Measurements from ENCODE around the gene TMEM184B. TPM values are rescaled to one million over a fixed set of nuclear protein-coding genes. Genes with fewer than 3 reads are reported as not detected.

Gene TMEM184B
- total RNA-seq, 4 donors from 2014 or later, result 27.9 to 67.4 (median 40.7) TPM

- intact Hi-C loops (cut with DNase I; ENCODE audit: low total_unique reads), result loop anchor here (5.0 kb wide), 1 partner anchor 37 kb away; no protein-coding TSS in a partner anchor
- 52 to 55% methylated on average over 20 to 22 of the region's 23 CpGs for WGBS, 2 donors
- no peak overlapping the region for H3K4me3 ChIP-seq (ENCODE audit: low read depth, poor library complexity, severe bottlenecking)
- DNase-seq (ENCODE audit: low spot score in 2 of 2), result no peak
- TF ChIP-seq POLR2A (IDR thresholded peaks at IDR 0.05), result no peak
- TF ChIP-seq, protein P1, sequence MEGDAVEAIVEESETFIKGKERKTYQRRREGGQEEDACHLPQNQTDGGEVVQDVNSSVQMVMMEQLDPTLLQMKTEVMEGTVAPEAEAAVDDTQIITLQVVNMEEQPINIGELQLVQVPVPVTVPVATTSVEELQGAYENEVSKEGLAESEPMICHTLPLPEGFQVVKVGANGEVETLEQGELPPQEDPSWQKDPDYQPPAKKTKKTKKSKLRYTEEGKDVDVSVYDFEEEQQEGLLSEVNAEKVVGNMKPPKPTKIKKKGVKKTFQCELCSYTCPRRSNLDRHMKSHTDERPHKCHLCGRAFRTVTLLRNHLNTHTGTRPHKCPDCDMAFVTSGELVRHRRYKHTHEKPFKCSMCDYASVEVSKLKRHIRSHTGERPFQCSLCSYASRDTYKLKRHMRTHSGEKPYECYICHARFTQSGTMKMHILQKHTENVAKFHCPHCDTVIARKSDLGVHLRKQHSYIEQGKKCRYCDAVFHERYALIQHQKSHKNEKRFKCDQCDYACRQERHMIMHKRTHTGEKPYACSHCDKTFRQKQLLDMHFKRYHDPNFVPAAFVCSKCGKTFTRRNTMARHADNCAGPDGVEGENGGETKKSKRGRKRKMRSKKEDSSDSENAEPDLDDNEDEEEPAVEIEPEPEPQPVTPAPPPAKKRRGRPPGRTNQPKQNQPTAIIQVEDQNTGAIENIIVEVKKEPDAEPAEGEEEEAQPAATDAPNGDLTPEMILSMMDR (IDR thresholded peaks at IDR 0.05), result no peak
Measured at GRCh38 chr22:38314051-38314932, 41.5 kb upstream of the TMEM184B start.

DNA sequence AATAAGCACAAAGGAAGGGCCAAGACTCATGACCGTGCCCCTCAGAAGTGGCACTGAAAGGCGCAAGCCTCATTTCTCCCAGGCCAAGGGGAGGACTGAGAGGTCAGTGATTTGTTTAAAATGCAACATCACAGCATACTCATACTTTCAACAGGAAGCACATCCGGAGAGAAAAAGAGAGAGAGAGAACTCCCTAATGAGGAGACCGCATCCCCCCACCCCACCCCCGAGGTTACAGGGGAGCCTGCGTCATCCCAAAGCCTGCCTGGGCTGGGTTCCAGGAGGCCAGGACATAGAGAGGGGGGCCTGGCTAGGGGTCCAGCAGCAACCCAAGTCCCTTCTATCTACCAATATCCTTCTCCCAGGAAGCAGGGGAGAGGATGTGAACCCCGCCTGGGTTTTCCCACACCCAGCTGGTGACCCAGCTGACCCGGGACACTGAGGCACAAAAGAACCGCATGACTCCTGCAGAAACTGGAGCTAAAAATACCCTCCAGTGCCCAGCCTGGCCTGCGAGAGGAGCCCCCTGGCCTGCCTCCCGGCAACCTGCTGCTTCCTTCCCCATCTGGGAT lies 40.7 kb upstream of the TMEM184B start:
- intact Hi-C loops (cut with DNase I; ENCODE audit: low total_unique reads), result loop anchor here (5.0 kb wide), 1 partner anchor 36 kb away; no protein-coding TSS in a partner anchor

GRCh38 chr22:38312261-38312800 lies 39.5 kb upstream of the TMEM184B start:
- intact Hi-C loops (cut with DNase I; ENCODE audit: low total_unique reads), result loop anchor here (5.0 kb wide), 1 partner anchor 35 kb away; no protein-coding TSS in a partner anchor
- 60 to 81% methylated on average over 7 of the region's 7 CpGs for WGBS, 2 donors
- DNase-seq (ENCODE audit: low spot score in 2 of 2), result no peak
- TF ChIP-seq POLR2A (IDR thresholded peaks at IDR 0.05), result no peak
- TF ChIP-seq, protein P1 (IDR thresholded peaks at IDR 0.05), result no peak
- no peak overlapping the region for H3K4me3 ChIP-seq (ENCODE audit: low read depth, poor library complexity, severe bottlenecking)

More for the DNA sequence above, 40.7 kb upstream of the TMEM184B start:
- DNase-seq (ENCODE audit: low spot score in 2 of 2), result peak in 1 of 2 donors; percentile 93
- 33 to 44% methylated on average over 9 to 11 of the region's 11 CpGs for WGBS, 2 donors
- no peak for TF ChIP-seq POLR2A (IDR thresholded peaks at IDR 0.05)
- TF ChIP-seq, protein P1 (IDR thresholded peaks at IDR 0.05), result no peak
- no peak overlapping the region for H3K4me3 ChIP-seq (ENCODE audit: low read depth, poor library complexity, severe bottlenecking)

GRCh38 chr22:38311323-38311620 lies 38.5 kb upstream of the TMEM184B start:
- DNase-seq (ENCODE audit: low spot score in 2 of 2), result no peak
- intact Hi-C loops (cut with DNase I; ENCODE audit: low total_unique reads), result loop anchor here (5.0 kb wide), 1 partner anchor 34 kb away; no protein-coding TSS in a partner anchor
- H3K4me3 ChIP-seq (ENCODE audit: low read depth, poor library complexity, severe bottlenecking), result no peak overlapping the region
- 59 to 73% methylated on average over 4 of the region's 4 CpGs for whole genome bisulfite sequencing, 2 donors
- TF ChIP-seq, protein P1 (IDR thresholded peaks at IDR 0.05), result no peak
- TF ChIP-seq POLR2A (IDR thresholded peaks at IDR 0.05), result no peak

- no peak overlapping the region for H3K4me3 ChIP-seq (ENCODE audit: low read depth, poor library complexity, severe bottlenecking)
- intact Hi-C loops (cut with DNase I; ENCODE audit: low total_unique reads), result loop anchor here (5.0 kb wide), 1 partner anchor 33 kb away; no protein-coding TSS in a partner anchor
- DNase-seq (ENCODE audit: low spot score in 2 of 2), result no peak
- 68 to 74% methylated on average over 17 to 18 of the region's 18 CpGs for WGBS, 2 donors
- TF ChIP-seq, protein P1 (IDR thresholded peaks at IDR 0.05), result no peak
- no peak for TF ChIP-seq POLR2A (IDR thresholded peaks at IDR 0.05)
Measured at GRCh38 chr22:38310518-38311322, 37.9 kb upstream of the TMEM184B start.
